Immature natural killer cell (primary cell): Measurements from ENCODE around the gene TPI1. TPM values are rescaled to one million over a fixed set of nuclear protein-coding genes. Genes with fewer than 3 reads are reported as not detected.
A peak's percentile ranks its signal among the peaks of the same experiment; 100 is the strongest.

Experiments
- DNase-seq, 3 donors: peaks; one replicate each; pipeline ENCODE4 v3.0.0; 2022; ENCODE audit warnings: mixed read lengths in 1 of 3
- H3K27ac Mint-ChIP-seq, 6 donors: one replicate each; pipeline ENCODE4 v1.8.0; 2020; ENCODE audit warnings: mixed read lengths in 6 of 6, mild to moderate bottlenecking in 5 of 6, inconsistent platforms in 4 of 6, moderate library complexity in 3 of 6
- H3K27me3 Mint-ChIP-seq, 3 donors: one replicate each; pipeline ENCODE4 v1.8.0; 2020 to 2021; ENCODE audit warnings: low read depth in 3 of 3, mild to moderate bottlenecking in 3 of 3, mixed read lengths in 3 of 3, moderate library complexity in 3 of 3, inconsistent platforms in 1 of 3
- H3K36me3 Mint-ChIP-seq, 3 donors: one replicate each; pipeline ENCODE4 v1.8.0; 2020; ENCODE audit warnings: mixed read lengths in 3 of 3, inconsistent platforms in 2 of 3, mild to moderate bottlenecking in 2 of 3
- H3K4me1 Mint-ChIP-seq, 2 donors: one replicate each; pipeline ENCODE4 v1.8.0; 2020; ENCODE audit warnings: inconsistent platforms in 2 of 2, mild to moderate bottlenecking in 2 of 2, mixed read lengths in 2 of 2, moderate library complexity in 1 of 2
- H3K4me3 Mint-ChIP-seq, 5 donors: one replicate each; pipeline ENCODE4 v1.8.0; 2020; ENCODE audit warnings: mild to moderate bottlenecking in 5 of 5, mixed read lengths in 5 of 5, inconsistent platforms in 3 of 5, moderate library complexity in 3 of 5
- H3K9me3 Mint-ChIP-seq, 6 donors: one replicate each; pipeline ENCODE4 v1.8.0; 2020; ENCODE audit warnings: mild to moderate bottlenecking in 6 of 6, mixed read lengths in 6 of 6, inconsistent platforms in 4 of 6, moderate library complexity in 3 of 6
- polyA plus RNA-seq, 3 donors: library from polyadenylated mRNA; unstranded; fragments of 300-500 nt; fragmentation: Illumina TruSeq; gene quantifications; one replicate each; pipeline ENCODE4 v1.2.3, GENCODE V29; 2021

The TPI1 gene
- polyA plus RNA-seq: 1,000 to 10,000 TPM in 1 of 3 donors, 100 to 1,000 TPM in 2; 801 to 1,209 (median 811) TPM

- peak; percentile 76 to 79 (median 78) for DNase-seq
- peaks cover 2 to 5% (median 3%) of the 10 kb centered on the region in 3 donors for H3K27me3 Mint-ChIP-seq
- H3K27ac Mint-ChIP-seq: peak within 1 kb of the TSS; percentile 66 to 95 (median 87)
- no peaks in the 10 kb centered on the region for H3K9me3 Mint-ChIP-seq
- H3K36me3 Mint-ChIP-seq: peaks cover 8 to 26% (median 16%) of the 10 kb centered on the region in 3 donors
- H3K4me1 Mint-ChIP-seq: peaks cover 51 to 52% of the 10 kb centered on the region in 2 donors
- peak within 1 kb of the TSS; percentile 91 to 95 (median 92) for H3K4me3 Mint-ChIP-seq
Measured at GRCh38 chr12:6867413-6868210, at the start of gene TPI1. Gene TPI1, plus strand, starts transcription at chr12:6867531. Its CDS starts 36 bp downstream, at chr12:6867567.

- no peak for DNase-seq
- peaks cover 0 to 5% of the 10 kb centered on the region in 2 donors for H3K4me1 Mint-ChIP-seq
- no peak overlapping the region for H3K4me3 Mint-ChIP-seq
- H3K27me3 Mint-ChIP-seq: peaks cover 8 to 11% (median 11%) of the 10 kb centered on the region in 3 donors
- peak overlapping the region in 2 of 6 donors; percentile 17 to 25 for H3K27ac Mint-ChIP-seq
- no peaks in the 10 kb centered on the region for H3K9me3 Mint-ChIP-seq
- H3K36me3 Mint-ChIP-seq: no peaks in the 10 kb centered on the region
Measured at GRCh38 chr12:6817662-6818157, 49.6 kb upstream of the TPI1 start.

DNA sequence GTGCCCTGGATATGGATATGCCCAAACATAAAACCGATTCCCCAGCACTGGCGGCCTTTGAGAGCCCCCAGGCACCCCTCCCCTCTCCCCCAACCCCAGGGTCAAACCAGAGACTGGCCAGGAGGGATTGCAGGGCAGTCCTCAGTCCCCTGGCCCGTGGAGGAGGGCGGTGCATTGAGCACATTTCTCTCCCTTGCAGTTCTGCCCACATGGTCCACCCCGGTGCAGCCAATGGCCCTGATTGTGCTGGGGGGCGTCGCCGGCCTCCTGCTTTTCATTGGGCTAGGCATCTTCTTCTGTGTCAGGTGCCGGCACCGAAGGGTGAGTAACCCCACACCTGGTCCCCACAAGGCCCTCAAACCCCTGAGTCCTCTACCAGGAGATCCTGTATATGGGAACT lies 49.1 kb upstream of the TPI1 start:
- Mint-ChIP-seq H3K4me1 (peaks cover 0 to 5% of the 10 kb centered on the region in 2 donors), H3K4me3 (no peak overlapping the region), H3K36me3 (no peaks in the 10 kb centered on the region), H3K9me3 (no peaks in the 10 kb centered on the region), H3K27ac (peak overlapping the region in 1 of 6 donors; percentile 25), H3K27me3 (peaks cover 11 to 15% (median 11%) of the 10 kb centered on the region in 3 donors)
- DNase-seq: no peak

GRCh38 chr12:6818645-6819044 lies 48.7 kb upstream of the TPI1 start:
- no peaks in the 10 kb centered on the region for H3K9me3 Mint-ChIP-seq
- H3K4me1 Mint-ChIP-seq: peaks cover 0 to 5% of the 10 kb centered on the region in 2 donors
- H3K27ac Mint-ChIP-seq: no peak overlapping the region
- no peak overlapping the region for H3K4me3 Mint-ChIP-seq
- H3K27me3 Mint-ChIP-seq: peaks cover 8 to 18% (median 13%) of the 10 kb centered on the region in 3 donors
- H3K36me3 Mint-ChIP-seq: no peaks in the 10 kb centered on the region
- no peak for DNase-seq

DNA sequence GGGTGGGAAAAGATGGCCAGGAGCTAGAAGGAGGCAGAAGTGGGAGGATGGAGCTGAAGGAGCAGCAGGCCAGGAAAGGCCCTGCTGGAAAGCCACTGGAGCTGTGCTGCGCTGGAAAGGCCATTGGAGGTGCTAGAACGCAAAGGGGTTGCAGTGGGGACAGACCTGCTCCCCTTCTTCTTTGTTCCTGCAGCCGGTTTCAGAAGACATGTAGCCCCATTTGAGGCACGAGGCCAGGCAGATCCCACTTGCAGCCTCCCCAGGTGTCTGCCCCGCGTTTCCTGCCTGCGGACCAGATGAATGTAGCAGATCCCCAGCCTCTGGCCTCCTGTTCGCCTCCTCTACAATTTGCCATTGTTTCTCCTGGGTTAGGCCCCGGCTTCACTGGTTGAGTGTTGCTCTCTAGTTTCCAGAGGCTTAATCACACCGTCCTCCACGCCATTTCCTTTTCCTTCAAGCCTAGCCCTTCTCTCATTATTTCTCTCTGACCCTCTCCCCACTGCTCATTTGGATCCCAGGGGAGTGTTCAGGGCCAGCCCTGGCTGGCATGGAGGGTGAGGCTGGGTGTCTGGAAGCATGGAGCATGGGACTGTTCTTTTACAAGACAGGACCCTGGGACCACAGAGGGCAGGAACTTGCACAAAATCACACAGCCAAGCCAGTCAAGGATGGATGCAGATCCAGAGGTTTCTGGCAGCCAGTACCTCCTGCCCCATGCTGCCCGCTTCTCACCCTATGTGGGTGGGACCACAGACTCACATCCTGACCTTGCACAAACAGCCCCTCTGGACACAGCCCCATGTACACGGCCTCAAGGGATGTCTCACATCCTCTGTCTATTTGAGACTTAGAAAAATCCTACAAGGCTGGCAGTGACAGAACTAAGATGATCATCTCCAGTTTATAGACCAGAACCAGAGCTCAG lies 48.0 kb upstream of the TPI1 start:
- peaks cover 0 to 5% of the 10 kb centered on the region in 2 donors for H3K4me1 Mint-ChIP-seq
- peaks cover 10 to 21% (median 15%) of the 10 kb centered on the region in 3 donors for H3K27me3 Mint-ChIP-seq
- H3K4me3 Mint-ChIP-seq: no peak overlapping the region
- no peaks in the 10 kb centered on the region for H3K9me3 Mint-ChIP-seq
- no peaks in the 10 kb centered on the region for H3K36me3 Mint-ChIP-seq
- no peak overlapping the region for H3K27ac Mint-ChIP-seq
- DNase-seq: no peak

GRCh38 chr12:6820166-6820565 lies 47.2 kb upstream of the TPI1 start:
- Mint-ChIP-seq H3K4me1 (peaks cover 0 to 5% of the 10 kb centered on the region in 2 donors), H3K27me3 (peaks cover 13 to 22% (median 18%) of the 10 kb centered on the region in 3 donors), H3K9me3 (no peaks in the 10 kb centered on the region), H3K4me3 (no peak overlapping the region), H3K27ac (no peak overlapping the region), H3K36me3 (no peaks in the 10 kb centered on the region)
- DNase-seq: no peak

DNA sequence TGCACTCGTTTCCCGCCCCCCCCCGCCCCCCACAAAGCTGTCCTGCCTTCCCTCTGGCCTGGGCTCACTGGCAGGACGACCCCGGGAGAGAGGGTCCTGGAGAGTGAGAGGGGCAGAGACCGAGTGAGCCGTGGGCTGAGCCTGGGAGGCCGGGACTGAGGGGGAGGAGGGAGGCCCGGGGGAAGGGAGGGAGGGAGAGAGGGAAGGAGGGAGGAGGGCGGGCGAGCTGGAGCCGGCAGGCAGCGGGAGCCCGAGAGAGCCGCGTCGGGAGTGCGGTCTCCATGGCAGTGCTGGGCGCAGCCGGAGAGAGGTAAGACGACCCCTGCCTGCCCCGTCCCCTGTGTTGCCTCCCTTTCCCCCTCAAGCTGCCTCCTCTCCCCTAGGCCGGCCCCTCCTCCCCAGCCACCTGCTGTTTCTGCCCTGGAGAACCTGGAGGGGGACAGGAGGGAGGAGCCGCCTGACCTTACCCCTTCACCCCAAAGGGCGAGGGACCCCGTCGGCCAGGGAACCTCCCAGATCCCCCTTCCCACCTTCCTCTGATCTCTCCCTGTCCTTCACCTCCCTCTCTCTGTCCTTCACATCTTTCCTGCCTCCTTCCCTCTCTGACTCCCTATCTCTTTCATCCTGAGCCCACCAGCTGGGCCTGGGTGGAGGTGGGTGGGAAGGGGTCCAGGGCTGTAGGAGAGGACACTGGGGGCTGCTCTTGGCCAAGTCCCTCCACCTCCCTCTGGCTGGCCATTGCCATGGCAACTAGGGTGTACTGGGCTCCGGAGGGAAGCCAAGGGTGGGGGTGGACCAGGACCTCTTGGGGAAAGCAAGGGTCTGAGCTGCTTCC lies 45.5 kb upstream of the TPI1 start, which contains the start of gene GPR162:
GPR162 (plus strand) TSS at position 231 of the 835 bp plus-strand sequence. CDS start 2,078 bp downstream, outside the sequence.
- no peak within 1 kb of the TSS for H3K27ac Mint-ChIP-seq
- DNase-seq: no peak
- H3K4me1 Mint-ChIP-seq: peaks cover 0 to 5% of the 10 kb centered on the region in 2 donors
- peak within 1 kb of the TSS in 3 of 5 donors; percentile 33 to 59 (median 41) for H3K4me3 Mint-ChIP-seq
- H3K36me3 Mint-ChIP-seq: no peaks in the 10 kb centered on the region
- peaks cover 19 to 31% (median 29%) of the 10 kb centered on the region in 3 donors for H3K27me3 Mint-ChIP-seq
- H3K9me3 Mint-ChIP-seq: no peaks in the 10 kb centered on the region

DNA sequence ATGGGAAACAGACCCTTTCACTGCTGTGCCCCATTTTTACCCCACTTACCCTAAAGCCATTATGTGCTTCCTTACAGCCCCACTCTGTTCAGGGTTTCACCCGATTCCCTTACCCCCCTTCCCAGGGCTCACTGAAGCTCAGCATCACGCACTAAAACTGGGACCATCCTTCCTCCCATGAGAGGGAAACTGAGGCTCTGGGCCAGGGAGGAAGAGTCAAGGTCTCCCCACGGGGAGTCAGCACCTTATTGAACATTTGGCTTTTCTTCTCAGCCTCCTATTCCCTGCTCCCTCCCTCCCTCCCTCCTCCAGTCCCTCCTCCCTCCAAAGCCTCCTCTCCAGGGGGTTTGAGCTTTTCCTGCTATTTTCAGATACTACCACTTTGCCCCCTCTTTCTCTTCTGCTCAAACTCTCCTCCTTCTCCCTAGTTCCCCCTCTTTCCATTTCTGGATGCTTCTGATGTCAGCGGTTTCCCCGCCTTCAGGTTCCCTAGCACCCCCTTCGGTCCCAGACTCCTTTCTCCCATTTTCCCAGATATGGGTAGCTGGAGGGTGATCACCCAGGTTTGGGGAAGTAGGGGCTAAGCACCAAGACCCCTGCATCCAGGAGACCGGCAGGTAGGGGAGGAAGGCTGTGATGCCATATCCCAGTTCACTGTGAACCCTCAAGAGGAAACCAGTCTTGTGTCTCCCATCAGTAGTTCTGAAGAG lies 44.8 kb upstream of the TPI1 start:
- Mint-ChIP-seq H3K27me3 (peaks cover 19 to 37% (median 34%) of the 10 kb centered on the region in 3 donors), H3K36me3 (no peaks in the 10 kb centered on the region), H3K9me3 (peaks cover 0 to 1% (median 0%) of the 10 kb centered on the region in 6 donors), H3K4me1 (peaks cover 0 to 8% of the 10 kb centered on the region in 2 donors), H3K27ac (peak overlapping the region in 1 of 6 donors; percentile 25), H3K4me3 (no peak overlapping the region)
- no peak for DNase-seq

DNA sequence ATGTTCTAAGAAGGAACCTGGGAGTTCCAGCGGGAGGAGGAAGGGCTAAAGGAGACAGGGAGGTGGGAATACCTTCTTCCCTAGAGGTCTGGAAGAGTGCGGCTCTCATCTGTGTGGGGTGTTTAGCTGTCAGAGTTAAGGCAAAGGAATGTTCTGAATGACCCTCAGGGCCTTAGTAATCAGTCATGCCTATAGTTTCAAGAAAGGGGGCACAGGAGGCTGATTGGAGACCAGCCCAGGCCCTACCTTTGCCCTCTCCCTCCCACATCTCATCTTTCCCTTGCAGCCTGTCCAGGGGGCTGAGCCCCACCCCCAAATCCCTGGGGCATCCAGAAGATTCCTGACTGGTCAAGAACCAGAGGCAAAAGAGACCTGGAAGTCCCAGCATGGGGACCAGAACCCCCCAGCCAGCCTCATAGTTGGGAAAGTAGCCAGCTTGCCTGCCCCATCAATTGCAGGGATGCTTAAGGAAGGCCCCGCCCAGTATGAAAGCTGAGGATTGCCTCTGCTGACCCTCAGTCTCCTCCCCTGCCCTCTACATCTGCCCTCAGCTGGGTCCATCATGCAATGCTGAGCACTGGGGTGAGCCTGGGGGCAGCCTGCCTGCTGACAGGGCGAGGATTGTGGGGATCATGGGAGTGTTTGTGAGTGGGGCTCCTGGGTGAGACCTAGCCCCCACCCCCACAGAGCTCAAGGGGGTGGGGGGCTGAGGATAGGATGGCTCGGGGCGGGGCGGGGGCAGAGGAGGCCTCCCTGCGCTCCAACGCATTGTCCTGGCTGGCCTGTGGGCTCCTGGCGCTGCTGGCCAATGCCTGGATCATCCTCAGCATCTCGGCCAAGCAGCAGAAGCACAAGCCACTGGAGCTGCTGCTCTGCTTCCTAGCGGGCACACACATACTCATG lies 43.9 kb upstream of the TPI1 start:
- Mint-ChIP-seq H3K4me1 (peaks cover 6 to 11% of the 10 kb centered on the region in 2 donors), H3K4me3 (no peak overlapping the region), H3K36me3 (no peaks in the 10 kb centered on the region), H3K27ac (peak overlapping the region in 1 of 6 donors; percentile 25), H3K27me3 (peaks cover 17 to 37% (median 37%) of the 10 kb centered on the region in 3 donors), H3K9me3 (peaks cover 0 to 1% (median 0%) of the 10 kb centered on the region in 6 donors)
- DNase-seq: no peak

DNA sequence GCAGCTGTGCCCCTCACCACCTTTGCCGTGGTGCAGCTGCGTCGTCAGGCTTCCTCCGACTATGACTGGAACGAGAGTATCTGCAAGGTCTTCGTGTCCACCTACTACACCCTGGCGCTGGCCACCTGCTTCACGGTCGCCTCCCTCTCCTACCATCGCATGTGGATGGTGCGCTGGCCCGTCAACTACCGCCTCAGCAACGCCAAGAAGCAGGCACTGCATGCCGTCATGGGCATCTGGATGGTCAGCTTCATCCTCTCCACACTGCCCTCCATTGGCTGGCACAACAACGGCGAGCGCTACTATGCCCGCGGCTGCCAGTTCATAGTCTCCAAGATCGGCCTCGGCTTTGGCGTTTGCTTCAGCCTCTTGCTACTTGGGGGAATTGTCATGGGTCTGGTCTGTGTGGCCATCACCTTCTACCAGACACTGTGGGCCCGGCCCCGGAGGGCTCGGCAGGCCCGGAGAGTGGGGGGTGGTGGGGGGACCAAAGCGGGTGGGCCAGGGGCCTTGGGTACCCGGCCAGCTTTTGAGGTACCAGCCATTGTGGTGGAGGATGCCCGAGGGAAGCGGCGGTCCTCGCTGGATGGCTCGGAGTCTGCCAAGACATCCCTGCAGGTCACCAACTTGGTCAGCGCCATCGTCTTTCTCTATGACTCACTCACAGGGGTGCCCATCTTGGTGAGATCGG lies 43.1 kb upstream of the TPI1 start:
- Mint-ChIP-seq H3K27me3 (peaks cover 19 to 41% (median 37%) of the 10 kb centered on the region in 3 donors), H3K27ac (no peak overlapping the region), H3K36me3 (no peaks in the 10 kb centered on the region), H3K4me1 (peaks cover 11 to 15% of the 10 kb centered on the region in 2 donors), H3K4me3 (no peak overlapping the region), H3K9me3 (peaks cover 0 to 1% (median 0%) of the 10 kb centered on the region in 6 donors)
- no peak for DNase-seq

GRCh38 chr12:6824901-6825381 lies 42.4 kb upstream of the TPI1 start:
- H3K36me3 Mint-ChIP-seq: no peaks in the 10 kb centered on the region
- peaks cover 13 to 18% of the 10 kb centered on the region in 2 donors for H3K4me1 Mint-ChIP-seq
- no peak overlapping the region for H3K27ac Mint-ChIP-seq
- peaks cover 0 to 1% (median 0%) of the 10 kb centered on the region in 6 donors for H3K9me3 Mint-ChIP-seq
- no peak overlapping the region for H3K4me3 Mint-ChIP-seq
- peaks cover 22 to 43% (median 39%) of the 10 kb centered on the region in 3 donors for H3K27me3 Mint-ChIP-seq
- no peak for DNase-seq
